Anterior cingulate cortex (tissue), 58 donors: ENCODE results near the gene TRIP13.

ENCODE experiments used
- DNase-seq, 58 donors: peaks; one replicate each; lab custom pipeline; 2025; lab: John Stamatoyannopoulos, UW

TRIP13 gene

DNA sequence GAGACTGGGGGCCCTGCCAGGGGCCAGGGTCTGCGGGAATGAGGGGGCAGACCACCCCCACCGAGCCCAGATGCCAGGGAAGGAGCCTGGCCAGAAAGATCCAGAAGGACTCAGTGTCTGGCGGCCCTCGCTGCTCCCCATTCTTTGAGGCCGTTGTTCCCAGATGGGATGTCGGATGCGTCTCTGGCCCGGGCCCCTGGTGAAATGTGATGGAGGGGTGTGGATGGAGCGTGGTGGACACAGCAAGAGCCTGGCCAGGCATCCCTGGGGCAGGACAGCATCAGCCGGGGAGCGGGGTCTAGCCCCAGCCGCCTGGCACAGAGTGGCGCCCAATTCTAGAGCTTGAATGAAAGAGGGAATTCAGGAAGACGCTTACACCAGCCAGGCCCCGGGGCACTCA, 69.7 kb downstream of the TRIP13 start:
- DNase-seq: no peak

- DNase-seq: no peak
Measured at GRCh38 chr5:962801-963200, 70.1 kb downstream of the TRIP13 start.

DNA sequence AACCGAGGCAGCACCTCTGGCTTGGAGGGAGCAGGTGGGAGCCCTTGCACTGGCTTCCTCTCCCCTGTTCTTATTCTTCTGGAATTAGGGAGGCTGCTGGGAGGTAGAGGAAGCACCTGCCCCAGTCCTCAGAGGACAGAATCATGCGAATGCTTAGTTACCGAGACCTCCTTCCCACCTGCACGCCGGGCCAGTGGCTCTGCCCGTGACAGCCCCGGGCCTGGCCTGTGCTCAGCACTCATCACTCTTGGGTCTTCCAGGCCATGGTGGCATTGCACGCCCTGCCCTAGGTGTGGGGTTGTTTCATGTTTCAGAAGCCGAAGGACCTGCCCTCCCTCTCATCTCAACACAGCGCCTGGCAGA, 70.6 kb downstream of the TRIP13 start:
- DNase-seq: no peak

GRCh38 chr5:963673-964531, 71.2 kb downstream of the TRIP13 start:
- no peak for DNase-seq

DNA sequence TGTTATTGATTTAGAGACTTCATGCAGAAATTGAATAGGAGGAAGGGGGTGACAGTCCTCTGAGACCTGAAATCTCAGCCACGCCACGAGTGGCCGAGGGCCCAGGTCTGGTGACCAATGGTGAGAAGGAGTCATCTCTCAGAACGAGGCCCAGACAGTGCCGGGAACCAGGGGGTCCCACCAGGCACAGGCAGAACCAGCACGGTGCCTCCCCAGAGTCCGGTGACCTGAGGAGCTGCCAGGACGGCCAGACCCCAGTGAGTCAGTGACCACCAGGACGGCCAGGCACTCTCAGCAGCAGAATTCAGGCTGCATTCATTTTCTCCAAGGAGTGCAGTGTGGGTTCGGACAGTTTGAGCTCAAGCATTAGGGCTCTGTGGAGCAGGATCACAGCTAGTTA, 72.1 kb downstream of the TRIP13 start:
- DNase-seq: no peak

GRCh38 chr5:965604-966344, 73.1 kb downstream of the TRIP13 start:
- DNase-seq: no peak

GRCh38 chr5:966345-966710, 73.6 kb downstream of the TRIP13 start:
- no peak for DNase-seq

- no peak for DNase-seq
Measured at GRCh38 chr5:966941-967340, 74.3 kb downstream of the TRIP13 start.
